WTC11 (cell line): ENCODE data around the gene TMEM156. TPM values are rescaled to one million over a fixed set of nuclear protein-coding genes. Genes with fewer than 3 reads are reported as not detected.

Source experiments
- ATAC-seq: fragments of 200-7000 bp; cut with Tn5 transposase; 2 replicates; pipeline ENCODE4 v1.10.0; 2021; ENCODE audit warnings: mild to moderate bottlenecking, moderate library complexity
- CTCF ChIA-PET: fragments of 300-600 bp; sonication (Branson Sonifier 250); formaldehyde crosslinking; loops from one replicate; lab custom pipeline; 2021; ENCODE audit warnings: antibody characterized with exemption; lab: Charles Lee
- POLR2A ChIA-PET: fragments of 350-600 bp; sonication (Branson Sonifier 250); formaldehyde crosslinking; loops from one replicate; lab custom pipeline; 2021; ENCODE audit warnings: antibody characterized with exemption; lab: Charles Lee
- DNase-seq: peaks from one replicate; pipeline ENCODE4 v3.0.0; 2021; ENCODE audit warnings: low spot score
- H3K27ac Mint-ChIP-seq: 2 replicates; pipeline ENCODE4 v1.8.0; 2021; ENCODE audit warnings: mixed read lengths
- H3K27me3 Mint-ChIP-seq: 2 replicates; pipeline ENCODE4 v1.8.0; 2021; ENCODE audit warnings: low read depth, mild to moderate bottlenecking, moderate library complexity, mixed read lengths
- H3K36me3 Mint-ChIP-seq: 2 replicates; pipeline ENCODE4 v1.8.0; 2021; ENCODE audit warnings: mixed read lengths
- H3K4me1 Mint-ChIP-seq: 2 replicates; pipeline ENCODE4 v1.8.0; 2022; ENCODE audit warnings: mixed read lengths
- H3K4me3 Mint-ChIP-seq: 2 replicates; pipeline ENCODE4 v1.8.0; 2021; ENCODE audit warnings: mild to moderate bottlenecking, moderate library complexity, mixed read lengths
- H3K9me3 Mint-ChIP-seq: 2 replicates; pipeline ENCODE4 v1.8.0; 2021; ENCODE audit warnings: mixed read lengths
- CREB1 ChIP-seq: sonication (generic); formaldehyde crosslinking; IDR thresholded peaks from 2 replicates; pipeline ENCODE4 v1.8.0; 2023; ENCODE audit warnings: mild to moderate bottlenecking, missing genetic modification reagents
- E2F1 ChIP-seq: sonication (generic); formaldehyde crosslinking; IDR thresholded peaks from 2 replicates; pipeline ENCODE4 v1.8.0; 2022; ENCODE audit warnings: mild to moderate bottlenecking, missing genetic modification reagents
- E2F4 ChIP-seq: sonication (generic); formaldehyde crosslinking; IDR thresholded peaks from 2 replicates; pipeline ENCODE4 v1.8.1; 2022; ENCODE audit warnings: low read depth, mild to moderate bottlenecking, moderate library complexity, missing genetic modification reagents, borderline replicate concordance
- ERG ChIP-seq: fragments of 250-450 bp; sonication (Bioruptor Pico); IDR thresholded peaks from 2 replicates; pipeline ENCODE4 v1.8.0; 2021; ENCODE audit warnings: mild to moderate bottlenecking
- ESRRA ChIP-seq: sonication (generic); formaldehyde crosslinking; IDR thresholded peaks from 2 replicates; pipeline ENCODE4 v1.8.1; 2022; ENCODE audit warnings: mild to moderate bottlenecking, missing genetic modification reagents, borderline replicate concordance
- FOXK1 ChIP-seq: sonication (generic); formaldehyde crosslinking; IDR thresholded peaks from 2 replicates; pipeline ENCODE4 v1.8.0; 2022; ENCODE audit warnings: mild to moderate bottlenecking, moderate library complexity, missing genetic modification reagents
- FOXP4 ChIP-seq: sonication (generic); formaldehyde crosslinking; IDR thresholded peaks from 2 replicates; pipeline ENCODE4 v1.8.0; 2022; ENCODE audit warnings: mild to moderate bottlenecking, missing genetic modification reagents
- GTF2I ChIP-seq: fragments of 250-450 bp; sonication (Bioruptor Pico); conservative IDR thresholded peaks from 2 replicates; pipeline ENCODE4 v1.4.0; 2021; ENCODE audit warnings: mild to moderate bottlenecking
- IRF1 ChIP-seq: sonication (generic); formaldehyde crosslinking; IDR thresholded peaks from 2 replicates; pipeline ENCODE4 v1.8.0; 2023; ENCODE audit warnings: missing genetic modification reagents
- KAT7 ChIP-seq: sonication (generic); formaldehyde crosslinking; IDR thresholded peaks from 2 replicates; pipeline ENCODE4 v1.8.1; 2023; ENCODE audit warnings: missing genetic modification reagents, mild to moderate bottlenecking, borderline replicate concordance
- NFYB ChIP-seq: sonication (generic); formaldehyde crosslinking; conservative IDR thresholded peaks from 2 replicates; pipeline ENCODE4 v1.8.0; 2022; ENCODE audit warnings: low read depth, missing genetic modification reagents
- NR1H2 ChIP-seq: sonication (generic); formaldehyde crosslinking; IDR thresholded peaks from 2 replicates; pipeline ENCODE4 v1.9.0; 2021; ENCODE audit warnings: mild to moderate bottlenecking, moderate library complexity, missing genetic modification reagents
- OVOL2 ChIP-seq: fragments of 250-450 bp; sonication (Bioruptor Pico); IDR thresholded peaks from 2 replicates; pipeline ENCODE4 v1.9.0; 2021; ENCODE audit warnings: mild to moderate bottlenecking, borderline replicate concordance
- SP1 ChIP-seq: sonication (generic); formaldehyde crosslinking; conservative IDR thresholded peaks from 2 replicates; pipeline ENCODE4 v1.8.1; 2022; ENCODE audit warnings: missing genetic modification reagents
- STAT6 ChIP-seq: sonication (generic); formaldehyde crosslinking; conservative IDR thresholded peaks from 2 replicates; pipeline ENCODE4 v1.8.1; 2023; ENCODE audit warnings: mild to moderate bottlenecking, low read depth, missing genetic modification reagents, moderate library complexity
- TEAD1 ChIP-seq: sonication (generic); formaldehyde crosslinking; IDR thresholded peaks from 2 replicates; pipeline ENCODE4 v1.8.0; 2022; ENCODE audit warnings: mild to moderate bottlenecking, missing genetic modification reagents
- ZBTB21 ChIP-seq: sonication (generic); formaldehyde crosslinking; IDR thresholded peaks from 2 replicates; pipeline ENCODE4 v1.8.1; 2023; ENCODE audit warnings: mild to moderate bottlenecking, missing genetic modification reagents, borderline replicate concordance
- ZNF121 ChIP-seq: sonication (generic); formaldehyde crosslinking; IDR thresholded peaks from 2 replicates; pipeline ENCODE4 v1.8.0; 2023; ENCODE audit warnings: missing genetic modification reagents
- ZNF138 ChIP-seq: sonication (generic); formaldehyde crosslinking; conservative IDR thresholded peaks from 2 replicates; pipeline ENCODE4 v1.8.1; 2022; ENCODE audit warnings: mild to moderate bottlenecking, moderate library complexity, missing genetic modification reagents
- ZNF219 ChIP-seq: sonication (generic); formaldehyde crosslinking; IDR thresholded peaks from 2 replicates; pipeline ENCODE4 v1.8.0; 2023; ENCODE audit warnings: missing genetic modification reagents, mild to moderate bottlenecking, borderline replicate concordance
- ZNF263 ChIP-seq: sonication (generic); formaldehyde crosslinking; IDR thresholded peaks from 2 replicates; pipeline ENCODE4 v1.8.1; 2022; ENCODE audit warnings: low read depth, mild to moderate bottlenecking, moderate library complexity, missing genetic modification reagents
- ZNF317 ChIP-seq: sonication (generic); formaldehyde crosslinking; IDR thresholded peaks from 2 replicates; pipeline ENCODE4 v1.8.1; 2023; ENCODE audit warnings: low read depth, mild to moderate bottlenecking, moderate library complexity, missing genetic modification reagents, borderline replicate concordance
- ZNF671 ChIP-seq: fragments of 250-450 bp; sonication (Bioruptor Pico); IDR thresholded peaks from 2 replicates; pipeline ENCODE4 v1.8.0; 2021; ENCODE audit warnings: mild to moderate bottlenecking
- total RNA-seq: library from RNA; stranded (reverse); gene quantifications from 3 replicates; pipeline ENCODE4 v1.2.3, GENCODE V29; 2021

The TMEM156 gene
- total RNA-seq, 1 experiment from 2014 or later: 0.24 TPM

GRCh38 chr4:39026096-39026495 lies 6.1 kb downstream of the TMEM156 start:
- Mint-ChIP-seq H3K27ac (no peak overlapping the region), H3K4me1 (no peaks in the 10 kb centered on the region), H3K4me3 (no peak overlapping the region), H3K9me3 (peaks cover 9% of the 10 kb centered on the region), H3K27me3 (no peaks in the 10 kb centered on the region), H3K36me3 (no peaks in the 10 kb centered on the region)
- POLR2A ChIA-PET: no interaction called here
- CTCF ChIA-PET: no interaction called here
- DNase-seq (no peak), ATAC-seq (no peak)
- no peak for TF ChIP-seq IRF1
- TF ChIP-seq CREB1 (CRISPR knock-in tag): no peak
- TF ChIP-seq NR1H2 (CRISPR knock-in tag): no peak
- no peak for TF ChIP-seq E2F4 (CRISPR knock-in tag)
- TF ChIP-seq GTF2I (CRISPR knock-in tag): no peak
- no peak for TF ChIP-seq FOXP4 (CRISPR knock-in tag)
- TF ChIP-seq NFYB: no peak
- no peak for TF ChIP-seq TEAD1 (CRISPR knock-in tag)
- no peak for TF ChIP-seq ZBTB21 (CRISPR knock-in tag)
- TF ChIP-seq ZNF263 (CRISPR knock-in tag): no peak
- TF ChIP-seq STAT6: no peak
- TF ChIP-seq ZNF317: no peak
- no peak for TF ChIP-seq ZNF671

GRCh38 chr4:39025552-39026085 lies 6.6 kb downstream of the TMEM156 start:
- no peak overlapping the region for H3K4me3 Mint-ChIP-seq
- ATAC-seq (no peak), DNase-seq (no peak)
- H3K27ac Mint-ChIP-seq: no peak overlapping the region
- POLR2A ChIA-PET: no interaction called here
- TF ChIP-seq E2F1 (CRISPR knock-in tag) (no peak), OVOL2 (CRISPR knock-in tag) (no peak), KAT7 (CRISPR knock-in tag) (no peak), ZNF138 (CRISPR knock-in tag) (no peak), ERG (CRISPR knock-in tag) (no peak), ESRRA (no peak), ZNF219 (CRISPR knock-in tag) (no peak), FOXK1 (CRISPR knock-in tag) (no peak), SP1 (CRISPR knock-in tag) (no peak), ZNF121 (CRISPR knock-in tag) (no peak)
- H3K36me3 Mint-ChIP-seq: no peaks in the 10 kb centered on the region
- no peaks in the 10 kb centered on the region for H3K4me1 Mint-ChIP-seq
- CTCF ChIA-PET: no interaction called here
- peaks cover 9% of the 10 kb centered on the region for H3K9me3 Mint-ChIP-seq
- H3K27me3 Mint-ChIP-seq: no peaks in the 10 kb centered on the region
